A549 (cell line): ENCODE measurements around the gene NUP210. TPM values are rescaled to one million over a fixed set of nuclear protein-coding genes. Genes with fewer than 3 reads are reported as not detected.

ENCODE experiments used
- ATAC-seq, 2 experiments: fragments of 200-7000 bp in 1 of 2; fragments of >200 bp in 1 of 2; cut with Nextera tagmentation in 1 of 2; cut with Tn5 transposase in 1 of 2; 3 replicates each; pipeline versions ENCODE4 v1.8.0 to v1.9.1; 2018 to 2020; ENCODE audit warnings: mild to moderate bottlenecking in 1 of 2, moderate library complexity in 1 of 2
- CTCF ChIA-PET: fragments of 300-600 bp; sonication (Branson Sonifier 250); formaldehyde crosslinking; extraction: SDS; loops from one replicate; lab custom pipeline; 2021; ENCODE audit warnings: antibody characterized with exemption, inconsistent platforms; lab: Yijun Ruan, JAX
- POLR2A ChIA-PET: fragments of 350-600 bp; formaldehyde crosslinking; extraction: SDS; loops from one replicate; lab custom pipeline; 2021; ENCODE audit warnings: antibody characterized with exemption, inconsistent platforms; lab: Yijun Ruan, JAX
- DNase-seq, 2 experiments: peaks; one replicate each; pipeline versions ENCODE4 v3.0.0 to v3.0.0-alpha.2; 2011 to 2016; ENCODE audit warnings: low read depth in 1 of 2, low spot score in 1 of 2
- FAIRE-seq: peaks from 2 replicates; lab custom pipeline; 2011; peaks lifted over from hg19 to GRCh38; lab: Jason Lieb, UNC
- H3K27ac ChIP-seq, 2 experiments: fragments of >200 bp; sonication (Bioruptor Twin); formaldehyde crosslinking; 3 replicates each; pipeline ENCODE4 v1.5.1; 2016 to 2017
- H3K4me1 ChIP-seq: fragments of >200 bp; sonication (Bioruptor Twin); formaldehyde crosslinking; 3 replicates; pipeline ENCODE4 v1.6.1; 2016
- H3K4me2 ChIP-seq: fragments of >200 bp; sonication (Bioruptor Twin); formaldehyde crosslinking; 3 replicates; pipeline ENCODE4 v1.6.1; 2016
- H3K4me3 ChIP-seq: fragments of >200 bp; sonication (Bioruptor Twin); formaldehyde crosslinking; 3 replicates; pipeline ENCODE4 v1.5.1; 2016
- H3K9me3 ChIP-seq: fragments of >200 bp; sonication (Bioruptor Twin); formaldehyde crosslinking; 3 replicates; pipeline ENCODE4 v1.6.1; 2016
- CHD2 ChIP-seq: fragments of 150-350 bp; IDR thresholded peaks from 2 replicates; pipeline ENCODE4 v1.6.1; 2014; ENCODE audit warnings: low read length; ENCODE audit not compliant: partially characterized antibody
- EHMT2 ChIP-seq: fragments of 200-600 bp; sonication (generic); IDR thresholded peaks from 2 replicates; pipeline ENCODE4 v1.6.1; 2016; ENCODE audit warnings: antibody characterized with exemption, low read depth, mild to moderate bottlenecking, moderate library complexity
- FOSB ChIP-seq: fragments of 250-450 bp; sonication (Bioruptor Pico); IDR thresholded peaks from 2 replicates; pipeline ENCODE4 v1.5.0; 2020; ENCODE audit warnings: mild to moderate bottlenecking, moderate library complexity
- HOXA7 ChIP-seq: fragments of 250-450 bp; sonication (Bioruptor Pico); IDR thresholded peaks from 2 replicates; pipeline ENCODE4 v1.5.0; 2020; ENCODE audit warnings: mild to moderate bottlenecking, moderate library complexity
- HOXB13 ChIP-seq: fragments of 250-450 bp; sonication (Bioruptor Pico); IDR thresholded peaks from 2 replicates; pipeline ENCODE4 v1.5.0; 2020; ENCODE audit warnings: low read depth, mild to moderate bottlenecking, moderate library complexity
- JUN ChIP-seq, 2 experiments: fragments of >200 bp; sonication (Bioruptor Twin); formaldehyde crosslinking; IDR thresholded peaks; 2 replicates in 1 of 2; 3 replicates in 1 of 2; pipeline ENCODE4 v1.6.1; 2016 to 2017
- JUNB ChIP-seq: fragments of >200 bp; sonication (Bioruptor Twin); formaldehyde crosslinking; IDR thresholded peaks from 2 replicates; pipeline ENCODE4 v1.6.1; 2016
- KDM1A ChIP-seq: fragments of 200-600 bp; sonication (generic); IDR thresholded peaks from 2 replicates; pipeline ENCODE4 v1.6.1; 2016; ENCODE audit warnings: low read depth, mild to moderate bottlenecking
- KDM5A ChIP-seq: fragments of 200-600 bp; sonication (generic); IDR thresholded peaks from 2 replicates; pipeline ENCODE4 v1.6.1; 2016; ENCODE audit warnings: antibody characterized with exemption, mild to moderate bottlenecking
- MAFK ChIP-seq: fragments of 450-650 bp; IDR thresholded peaks from 2 replicates; pipeline ENCODE4 v1.6.1; 2014; ENCODE audit not compliant: partially characterized antibody
- NPAS2 ChIP-seq: fragments of 250-450 bp; sonication (Bioruptor Pico); IDR thresholded peaks from 2 replicates; pipeline ENCODE4 v1.8.0; 2022; ENCODE audit warnings: mild to moderate bottlenecking, moderate library complexity, borderline replicate concordance
- RCOR1 ChIP-seq: fragments of 150-350 bp; IDR thresholded peaks from 2 replicates; pipeline ENCODE4 v1.6.1; 2014; ENCODE audit warnings: antibody characterized with exemption, low read length, low read depth
- RFX5 ChIP-seq: fragments of 450-650 bp; IDR thresholded peaks from 2 replicates; pipeline ENCODE4 v1.7.1; 2014; ENCODE audit warnings: antibody characterized with exemption, mild to moderate bottlenecking, moderate library complexity
- SMC3 ChIP-seq: fragments of >200 bp; sonication (Bioruptor Twin); formaldehyde crosslinking; IDR thresholded peaks from 3 replicates; pipeline ENCODE4 v1.6.1; 2018; ENCODE audit warnings: inconsistent platforms
- TP53 ChIP-seq: fragments of 250-450 bp; sonication (Bioruptor Pico); IDR thresholded peaks from 2 replicates; pipeline ENCODE4 v1.5.0; 2021; ENCODE audit warnings: mild to moderate bottlenecking, moderate library complexity
- WGBS: methylation state at CpG from one replicate; pipeline ENCODE4 v1.1.6; 2017; ENCODE audit errors: missing lambda C conversion rate; 5-methylcytosine and 5-hydroxymethylcytosine counted together
- polyA plus RNA-seq, 4 experiments: library from polyadenylated mRNA; depleted of rRNA in 3 of 4; stranded (reverse); fragments of >200 nt; fragmentation: RNase III in 1 of 4; extraction: RNeasy Plus Mini Kit Qiagen cat#74134 plus additional on column Dnase treatment in 1 of 4; gene quantifications; 2 replicates in 3 of 4; 3 replicates in 1 of 4; pipeline ENCODE4 v1.2.3, GENCODE V29; 2011 to 2017
- TF ChIP-seq, protein P1 (sequence below): fragments of 450-650 bp; IDR thresholded peaks from 2 replicates; pipeline ENCODE4 v1.6.1; 2014; ENCODE audit warnings: antibody characterized with exemption
- TF ChIP-seq, protein P2 (sequence below): IDR thresholded peaks from 2 replicates; pipeline ENCODE4 v1.6.1; 2012; ENCODE audit warnings: low read depth, borderline replicate concordance
- TF ChIP-seq, protein P3 (sequence below): fragments of 250-450 bp; sonication (Bioruptor Pico); IDR thresholded peaks from 2 replicates; pipeline ENCODE4 v1.5.0; 2020; ENCODE audit warnings: low read depth, mild to moderate bottlenecking, moderate library complexity
- TF ChIP-seq, protein P4 (sequence below): fragments of 150-350 bp; IDR thresholded peaks from 2 replicates; pipeline ENCODE4 v1.6.1; 2014; ENCODE audit warnings: low read depth, mild to moderate bottlenecking, low read length

NUP210 gene
- polyA plus RNA-seq, 2 of the 4 experiments (the other 2 are of a cell fraction): 25.7 to 28.1 TPM

DNA sequence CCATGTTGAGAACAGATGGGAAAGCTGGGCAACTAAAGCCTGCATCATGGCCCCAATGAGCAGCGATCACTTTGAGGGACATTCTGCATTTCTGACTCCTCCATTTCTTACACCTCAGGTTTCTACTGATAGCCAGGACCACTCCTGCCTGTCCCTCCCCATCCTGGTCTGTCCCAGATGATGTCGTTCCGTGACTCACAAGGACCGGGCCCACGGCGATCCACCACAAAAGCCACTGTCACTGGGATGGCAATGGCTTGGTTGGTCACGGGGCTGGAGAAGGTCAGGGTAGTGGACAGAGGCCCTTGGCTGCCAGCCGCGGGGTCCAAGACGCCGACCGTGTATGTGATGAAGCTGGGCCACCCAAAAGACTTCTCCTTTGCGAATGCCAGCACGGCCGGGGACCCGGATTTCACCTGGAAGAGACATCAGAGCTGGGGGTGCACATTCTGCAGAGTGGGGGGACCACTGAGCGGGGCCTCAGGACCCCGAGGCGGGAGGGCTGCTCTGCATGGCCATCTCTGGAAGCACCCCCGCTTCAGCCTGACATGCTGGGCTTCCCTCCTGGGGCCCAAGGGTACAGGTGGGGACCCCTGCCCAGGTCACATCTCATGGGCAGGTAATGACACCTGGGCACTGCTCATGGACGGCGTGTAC is 100.4 kb downstream of the NUP210 start (continued):
- TF ChIP-seq KDM5A: no peak
- TF ChIP-seq RFX5: no peak

DNA sequence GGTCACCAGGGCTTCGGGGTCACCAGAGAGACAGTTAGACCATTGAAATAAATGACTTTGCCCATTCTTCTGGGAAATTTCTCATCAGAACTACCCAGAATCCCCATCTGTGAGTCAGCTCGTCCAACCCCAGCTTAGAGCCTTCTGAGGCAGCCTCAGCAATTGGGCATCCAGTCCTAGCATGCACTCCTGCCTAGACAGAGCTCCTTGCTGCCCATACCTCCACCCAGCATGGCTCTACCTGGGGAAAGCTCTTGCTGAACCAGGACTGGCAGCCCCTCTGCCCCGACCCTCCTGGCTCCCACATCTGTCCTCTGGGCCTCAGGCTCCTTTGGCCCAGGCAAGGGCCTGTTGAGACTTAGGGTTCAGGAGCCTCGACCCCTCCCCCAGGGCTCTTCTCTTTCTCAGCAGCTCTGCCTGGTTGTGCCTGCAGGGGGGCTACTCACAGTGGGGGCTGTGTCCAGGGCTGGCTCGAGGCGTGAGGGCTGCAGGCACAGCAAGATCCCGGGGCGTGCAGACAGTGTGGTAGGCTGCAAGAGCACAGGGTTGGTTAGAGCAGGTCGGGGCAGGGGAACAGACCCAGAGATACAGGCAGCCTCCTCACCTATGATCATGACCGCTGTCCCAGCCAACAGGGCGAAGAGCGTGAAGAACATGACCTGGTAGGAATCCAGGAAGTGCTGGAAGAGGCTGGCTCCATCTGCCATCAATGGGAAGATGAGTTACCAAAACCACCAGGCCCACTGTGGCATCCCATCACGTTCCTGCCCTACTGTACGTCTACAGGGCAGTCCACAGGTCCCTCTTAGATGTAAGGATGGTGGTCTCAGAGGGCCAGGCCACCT is 101.3 kb downstream of the NUP210 start:
- FAIRE-seq (no peak), ATAC-seq (no peak), DNase-seq (no peak)
- Histone ChIP-seq H3K9me3 (no peaks in the 10 kb centered on the region), H3K27ac (no peak overlapping the region), H3K4me1 (no peaks in the 10 kb centered on the region), H3K4me3 (no peak overlapping the region), H3K4me2 (no peak overlapping the region)
- ChIA-PET POLR2A (no interaction called here), CTCF (interaction anchor here (0.8 to 3.1 kb wide), 2 partner anchors 12 to 134 kb away, joined by 3 to 14 read pairs; no protein-coding TSS in a partner anchor)
- WGBS: 96% methylated on average over 13 of the region's 14 CpGs
- TF ChIP-seq JUN (IDR thresholded peaks at IDR 0.05) (no peak), HOXB13 (CRISPR knock-in tag) (no peak), RCOR1 (no peak), CHD2 (no peak)
- TF ChIP-seq, all 56 proteins: peak for 0

DNA sequence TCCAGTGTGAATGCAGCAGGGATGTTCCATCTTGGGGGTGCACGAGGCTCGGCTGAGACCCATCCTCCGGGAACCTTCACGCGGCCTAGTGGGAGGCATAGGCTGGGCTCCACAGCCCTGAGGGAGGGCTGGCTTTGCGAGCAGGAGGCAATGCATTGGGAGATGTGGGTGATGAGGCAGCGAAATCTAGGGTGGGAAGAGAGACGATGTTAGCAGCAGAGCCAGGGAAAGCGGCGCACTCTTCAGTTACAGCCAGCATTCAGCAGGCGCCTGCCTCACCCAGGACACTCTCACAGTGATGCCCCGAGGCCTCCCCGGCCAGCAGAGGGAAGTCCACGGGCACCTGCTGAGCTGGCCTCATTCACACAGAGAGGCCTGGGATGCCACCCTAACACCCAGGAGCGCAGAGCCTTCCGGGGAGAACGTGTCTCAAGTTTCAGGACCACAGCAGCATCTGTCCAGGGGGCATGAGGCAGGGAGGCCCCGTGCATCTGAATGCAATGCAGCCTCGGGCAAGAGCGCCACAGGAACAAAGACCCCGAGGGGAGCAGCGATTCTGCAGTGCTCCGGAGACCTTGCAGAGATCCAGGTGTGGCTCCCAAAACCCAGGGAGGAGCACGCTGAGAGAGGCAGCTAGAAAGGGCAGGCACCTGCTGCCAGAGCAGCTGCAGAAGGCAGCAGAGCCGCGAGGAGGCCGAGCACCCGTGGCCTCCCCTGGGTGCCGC is 102.4 kb downstream of the NUP210 start:
- CTCF ChIA-PET: interaction anchor here (0.8 to 3.1 kb wide), 3 partner anchors 11 to 225 kb away, joined by 3 to 14 read pairs (median 7); no protein-coding TSS in a partner anchor
- Histone ChIP-seq H3K4me1 (no peaks in the 10 kb centered on the region), H3K4me3 (no peak overlapping the region), H3K4me2 (no peak overlapping the region), H3K27ac (no peak overlapping the region), H3K9me3 (no peaks in the 10 kb centered on the region)
- TF ChIP-seq FOSB (no peak), NPAS2 (CRISPR knock-in tag) (no peak), JUN (IDR thresholded peaks at IDR 0.05) (no peak), SMC3 (no peak)
- ATAC-seq: no peak
- FAIRE-seq: no peak
- POLR2A ChIA-PET: no interaction called here
- DNase-seq: no peak
- 93% methylated on average over 25 of the region's 29 CpGs for WGBS

DNA sequence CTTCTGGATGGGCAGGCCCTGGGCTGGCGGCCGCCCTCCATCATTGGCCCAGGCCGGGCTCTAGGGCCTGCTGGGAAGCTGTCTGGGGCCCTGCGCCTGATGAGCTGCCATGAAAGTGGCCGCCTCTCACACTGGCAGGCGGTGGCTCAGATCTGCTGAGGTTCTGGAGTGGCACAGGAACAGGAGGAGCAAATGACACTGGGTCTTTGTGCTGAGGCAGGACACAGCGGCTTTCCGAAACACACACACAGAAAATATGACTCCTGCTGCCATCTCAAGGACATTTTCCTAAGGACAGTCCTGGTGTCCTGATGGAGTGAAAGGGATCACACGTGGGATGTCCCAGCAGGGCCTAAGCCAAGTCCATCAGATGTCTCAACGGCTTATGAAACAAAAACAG is 103.5 kb downstream of the NUP210 start:
- POLR2A ChIA-PET: no interaction called here
- TF ChIP-seq, protein P1, sequence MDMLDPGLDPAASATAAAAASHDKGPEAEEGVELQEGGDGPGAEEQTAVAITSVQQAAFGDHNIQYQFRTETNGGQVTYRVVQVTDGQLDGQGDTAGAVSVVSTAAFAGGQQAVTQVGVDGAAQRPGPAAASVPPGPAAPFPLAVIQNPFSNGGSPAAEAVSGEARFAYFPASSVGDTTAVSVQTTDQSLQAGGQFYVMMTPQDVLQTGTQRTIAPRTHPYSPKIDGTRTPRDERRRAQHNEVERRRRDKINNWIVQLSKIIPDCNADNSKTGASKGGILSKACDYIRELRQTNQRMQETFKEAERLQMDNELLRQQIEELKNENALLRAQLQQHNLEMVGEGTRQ: no peak
- no peak for TF ChIP-seq EHMT2
- no peak for TF ChIP-seq SMC3
- TF ChIP-seq, protein P2, sequence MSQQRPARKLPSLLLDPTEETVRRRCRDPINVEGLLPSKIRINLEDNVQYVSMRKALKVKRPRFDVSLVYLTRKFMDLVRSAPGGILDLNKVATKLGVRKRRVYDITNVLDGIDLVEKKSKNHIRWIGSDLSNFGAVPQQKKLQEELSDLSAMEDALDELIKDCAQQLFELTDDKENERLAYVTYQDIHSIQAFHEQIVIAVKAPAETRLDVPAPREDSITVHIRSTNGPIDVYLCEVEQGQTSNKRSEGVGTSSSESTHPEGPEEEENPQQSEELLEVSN: no peak
- FAIRE-seq: no peak
- no peak for ATAC-seq
- CTCF ChIA-PET: interaction anchor here (1.0 to 2.1 kb wide), 4 partner anchors 11 to 224 kb away, joined by 3 to 7 read pairs (median 5); no protein-coding TSS in a partner anchor
- H3K9me3 ChIP-seq: no peaks in the 10 kb centered on the region
- 89% methylated on average over 7 of the region's 10 CpGs for WGBS
- H3K4me2 ChIP-seq: no peak overlapping the region
- DNase-seq: no peak
- no peaks in the 10 kb centered on the region for H3K4me1 ChIP-seq
- no peak overlapping the region for H3K27ac ChIP-seq
- no peak overlapping the region for H3K4me3 ChIP-seq

DNA sequence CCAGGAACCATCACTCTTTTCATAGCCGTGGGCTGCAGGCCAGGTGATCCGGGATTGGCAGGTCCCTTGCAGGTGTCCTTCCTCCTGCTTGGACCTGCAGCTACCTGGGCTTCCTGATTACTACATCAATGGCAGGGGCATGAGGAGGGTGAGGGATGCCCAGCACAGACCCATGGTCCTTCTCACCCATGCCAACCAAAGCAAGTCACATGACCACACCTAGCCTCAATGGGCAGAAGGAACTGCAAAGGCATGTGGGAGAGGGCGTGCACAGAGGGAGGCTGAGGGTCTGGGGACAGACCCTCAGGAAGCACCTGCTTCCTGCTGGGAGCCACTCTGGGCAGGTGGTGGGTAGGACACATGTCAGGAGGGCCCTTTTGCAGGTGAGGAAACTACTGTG is 105.2 kb downstream of the NUP210 start:
- ATAC-seq (no peak), FAIRE-seq (no peak), DNase-seq (no peak)
- POLR2A ChIA-PET: no interaction called here
- H3K4me2 ChIP-seq: no peak overlapping the region
- H3K9me3 ChIP-seq: no peaks in the 10 kb centered on the region
- H3K4me3 ChIP-seq: no peak overlapping the region
- 100% methylated on average over 3 of the region's 3 CpGs for WGBS
- no peaks in the 10 kb centered on the region for H3K4me1 ChIP-seq
- H3K27ac ChIP-seq: no peak overlapping the region
- CTCF ChIA-PET: interaction anchor here (1.3 kb wide), 1 partner anchor 138 kb away, joined by 3 read pairs; no protein-coding TSS in a partner anchor
- TF ChIP-seq JUN (IDR thresholded peaks at IDR 0.05): no peak
- no peak for TF ChIP-seq MAFK
- no peak for TF ChIP-seq JUNB
- TF ChIP-seq, protein P3, sequence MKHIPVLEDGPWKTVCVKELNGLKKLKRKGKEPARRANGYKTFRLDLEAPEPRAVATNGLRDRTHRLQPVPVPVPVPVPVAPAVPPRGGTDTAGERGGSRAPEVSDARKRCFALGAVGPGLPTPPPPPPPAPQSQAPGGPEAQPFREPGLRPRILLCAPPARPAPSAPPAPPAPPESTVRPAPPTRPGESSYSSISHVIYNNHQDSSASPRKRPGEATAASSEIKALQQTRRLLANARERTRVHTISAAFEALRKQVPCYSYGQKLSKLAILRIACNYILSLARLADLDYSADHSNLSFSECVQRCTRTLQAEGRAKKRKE (CRISPR knock-in tag): no peak
- no peak for TF ChIP-seq HOXA7 (CRISPR knock-in tag)
- TF ChIP-seq TP53 (CRISPR knock-in tag): no peak
- TF ChIP-seq, protein P1: no peak
- TF ChIP-seq, protein P4, sequence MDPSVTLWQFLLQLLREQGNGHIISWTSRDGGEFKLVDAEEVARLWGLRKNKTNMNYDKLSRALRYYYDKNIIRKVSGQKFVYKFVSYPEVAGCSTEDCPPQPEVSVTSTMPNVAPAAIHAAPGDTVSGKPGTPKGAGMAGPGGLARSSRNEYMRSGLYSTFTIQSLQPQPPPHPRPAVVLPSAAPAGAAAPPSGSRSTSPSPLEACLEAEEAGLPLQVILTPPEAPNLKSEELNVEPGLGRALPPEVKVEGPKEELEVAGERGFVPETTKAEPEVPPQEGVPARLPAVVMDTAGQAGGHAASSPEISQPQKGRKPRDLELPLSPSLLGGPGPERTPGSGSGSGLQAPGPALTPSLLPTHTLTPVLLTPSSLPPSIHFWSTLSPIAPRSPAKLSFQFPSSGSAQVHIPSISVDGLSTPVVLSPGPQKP: no peak
- no peak for TF ChIP-seq KDM1A
